Activated CD4-positive, alpha-beta T cell treated with anti-CD3 and anti-CD28 coated beads, Interleukin-2, amount 50 U/mL, for 48 hours (primary cell): Measurements from ENCODE around the gene KNDC1.
"Not testable (repeated sequence)": the region's sequence is repeated elsewhere in the genome, so short reads cannot be mapped to it uniquely, and the experiment has no call there.

Source experiments
- DNase-seq, 2 experiments: peaks; one replicate each; pipeline ENCODE4 v3.0.0-alpha.2; 2020

KNDC1 gene

DNA sequence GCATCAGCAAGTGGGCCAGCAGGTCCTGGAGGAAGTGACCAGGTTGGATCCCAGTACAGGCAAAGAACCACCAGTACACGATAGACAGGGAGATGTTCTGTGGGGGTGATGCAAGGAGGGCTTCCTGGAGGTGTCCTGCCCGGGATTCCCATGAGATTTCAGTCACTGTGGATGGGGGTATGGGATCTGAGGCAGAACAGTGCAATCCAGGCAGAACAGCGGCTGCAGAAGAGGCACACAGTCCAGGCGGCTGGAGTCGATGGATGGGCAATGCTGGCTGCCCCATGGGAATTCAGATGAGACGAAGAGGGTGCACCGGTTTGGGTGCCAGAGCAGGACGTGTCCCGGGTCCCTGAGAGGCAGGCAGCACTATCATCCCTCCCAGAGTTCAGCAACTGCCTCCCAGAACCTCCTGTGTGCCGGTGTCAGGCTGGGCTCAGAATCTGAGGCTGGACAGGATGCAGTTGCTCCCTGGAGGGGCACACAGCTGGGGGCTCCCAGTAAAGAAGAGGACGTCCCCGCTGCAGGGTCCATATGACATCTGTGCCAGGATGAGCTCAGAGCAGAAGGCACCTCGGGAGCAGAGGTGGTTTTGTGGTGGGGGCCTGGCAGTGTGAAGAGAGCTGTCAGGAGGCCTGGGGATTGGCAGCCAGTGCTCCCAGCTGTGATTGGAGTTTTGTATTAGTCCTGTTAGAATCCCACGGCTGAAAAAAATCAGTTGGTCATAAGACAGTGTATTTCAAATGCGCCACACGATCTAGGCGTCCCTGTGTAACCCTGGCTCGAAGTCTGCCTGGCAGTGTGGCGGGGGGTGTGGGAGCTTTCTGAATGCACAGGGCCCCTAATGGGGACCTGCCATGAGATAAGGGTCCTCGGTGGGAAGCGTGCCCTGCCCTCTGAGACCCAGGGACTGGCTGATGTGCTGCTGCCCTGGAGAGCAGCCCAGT lies 3.2 kb downstream of the KNDC1 start:
- DNase-seq, result no peak

DNA sequence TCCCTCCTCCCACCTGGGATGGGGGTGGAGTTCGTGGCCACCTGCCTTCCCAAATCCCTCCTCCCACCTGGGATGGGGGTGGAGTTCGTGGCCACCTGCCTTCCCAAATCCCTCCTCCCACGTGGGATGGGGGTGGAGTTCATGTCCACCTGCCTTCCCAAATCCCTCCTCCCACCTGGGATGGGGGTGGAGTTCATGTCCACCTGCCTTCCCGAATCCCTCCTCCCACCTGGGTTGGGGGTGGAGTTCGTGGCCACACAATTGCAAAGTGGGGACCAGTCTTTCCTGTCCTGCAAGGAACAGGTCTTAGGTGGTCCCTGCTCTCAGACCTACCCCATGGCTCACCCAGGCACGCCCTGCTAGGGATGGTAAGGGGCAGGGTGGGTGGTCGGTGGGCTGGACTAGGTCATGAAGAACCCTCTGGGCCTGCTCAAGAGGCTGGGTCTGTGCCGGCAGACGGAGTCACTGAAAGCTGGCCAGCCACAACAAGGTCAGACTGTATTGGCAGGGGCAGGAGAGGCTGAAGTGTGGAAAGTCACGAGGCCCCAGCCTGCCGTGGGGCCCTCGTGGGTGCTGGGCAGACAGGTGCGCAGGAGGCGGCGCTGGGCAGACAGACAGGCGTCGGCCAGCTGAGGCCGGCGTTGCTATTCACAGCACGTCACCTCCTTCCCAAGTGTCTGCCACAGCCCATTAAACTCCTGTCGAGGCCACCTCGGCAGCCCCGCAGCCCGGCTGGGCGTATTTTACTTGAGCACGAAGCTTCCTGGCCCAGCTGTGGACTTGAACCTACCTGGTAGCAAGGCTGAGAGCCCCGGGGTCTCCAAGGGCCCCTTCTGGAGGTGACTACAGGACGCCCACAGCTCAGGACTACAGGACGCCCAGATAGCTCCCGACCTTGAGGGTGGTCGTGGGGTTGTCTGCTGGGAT lies 4.1 kb downstream of the KNDC1 start:
- no peak for DNase-seq

DNA sequence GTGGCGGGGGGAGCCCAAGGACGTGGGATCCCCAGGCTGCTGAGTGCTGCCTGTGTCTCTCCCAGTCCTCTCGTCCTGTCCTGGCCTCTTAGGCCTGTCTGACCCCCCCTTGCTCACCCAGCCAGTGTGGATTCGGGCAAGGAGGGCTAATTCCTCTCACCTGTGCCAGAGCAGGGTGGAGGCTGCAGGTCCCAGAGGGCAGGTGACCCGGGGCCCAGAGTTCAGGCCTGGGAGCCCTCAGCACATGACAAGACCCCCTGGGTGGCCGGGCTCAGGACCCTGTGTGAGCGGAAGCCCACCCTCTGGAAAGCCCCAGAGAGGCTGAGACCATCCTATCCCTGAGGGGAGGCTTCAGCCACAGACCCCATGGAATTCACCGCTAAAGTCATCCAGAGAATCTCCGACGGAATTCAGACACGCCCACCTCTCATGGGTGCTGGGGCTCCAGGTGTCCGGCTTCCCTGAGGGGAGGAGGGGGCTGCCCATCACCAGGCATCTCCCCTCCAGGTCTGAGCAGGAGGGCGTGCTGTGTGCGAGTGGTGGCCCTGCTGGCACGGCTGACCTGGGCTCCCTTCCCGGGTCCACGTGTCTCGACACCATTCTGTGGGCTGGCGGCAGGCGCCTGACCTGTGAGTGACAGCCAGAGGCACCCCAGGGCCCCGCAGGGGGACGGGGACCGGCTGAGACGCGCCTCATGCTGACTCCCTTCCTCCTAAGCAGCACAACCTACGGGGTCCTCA lies 5.0 kb downstream of the KNDC1 start:
- no peak for DNase-seq

DNA sequence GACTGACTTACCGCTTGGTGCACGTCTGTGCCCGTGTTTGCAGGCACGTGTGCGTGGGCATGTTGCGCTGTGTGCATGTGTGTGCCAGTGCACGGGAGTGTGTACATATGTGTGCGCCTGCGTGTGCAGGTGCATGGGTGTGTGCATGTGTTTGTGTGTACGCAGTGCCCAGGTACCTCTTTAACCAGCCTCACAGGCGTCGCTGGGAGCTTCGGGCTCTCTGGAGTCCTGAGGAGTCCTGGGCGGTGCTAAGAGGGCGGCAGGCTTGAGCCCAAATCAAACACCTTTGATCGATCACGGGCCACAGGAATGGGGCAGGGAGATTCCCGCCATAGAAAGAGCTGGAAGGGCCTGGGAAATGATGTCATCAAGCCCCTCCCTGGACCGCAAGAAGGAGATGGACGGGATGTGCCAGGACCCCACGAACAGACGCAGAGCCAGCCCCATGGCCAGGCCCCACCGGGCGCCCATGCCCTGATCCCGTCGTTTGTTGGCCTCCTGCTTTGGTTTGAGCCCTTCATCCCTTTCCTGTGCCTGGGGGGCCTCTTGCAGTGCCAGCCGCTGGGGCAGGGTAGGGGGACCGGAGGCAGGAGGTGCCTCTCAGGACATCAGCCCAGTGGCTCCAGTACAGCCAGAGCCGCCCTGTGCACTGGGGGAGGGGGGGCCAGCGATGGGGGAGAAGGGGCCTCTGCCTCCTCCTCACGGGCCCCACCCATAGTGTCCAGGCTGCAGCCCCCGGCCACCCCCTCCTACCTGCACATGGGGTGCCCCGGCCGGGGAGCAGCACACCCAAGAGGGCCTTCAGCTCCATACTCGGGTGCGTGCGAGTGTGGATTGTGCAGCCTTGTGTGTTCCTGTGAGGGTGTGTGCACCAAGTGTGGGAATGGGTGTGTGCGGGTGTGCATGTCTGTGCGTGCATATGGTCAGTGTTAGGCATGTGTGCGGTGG lies 5.8 kb downstream of the KNDC1 start:
- DNase-seq, result no peak

DNA sequence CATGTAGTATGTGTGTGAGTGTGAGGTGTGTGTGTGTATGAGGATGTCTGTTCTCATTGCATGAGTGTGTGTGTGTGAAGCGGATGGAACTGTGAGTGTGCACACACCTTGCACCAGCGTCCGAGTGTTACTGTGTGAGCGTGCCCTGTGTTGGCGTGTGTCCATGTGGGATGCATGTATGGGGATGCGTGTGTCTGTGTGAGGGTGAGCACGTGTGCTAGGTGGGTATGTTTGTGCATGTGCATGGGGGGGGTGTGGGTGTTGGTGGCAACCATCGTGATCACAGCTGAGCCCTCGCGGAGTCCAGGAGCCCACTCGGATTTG lies 6.4 kb downstream of the KNDC1 start:
- DNase-seq, result no peak

DNA sequence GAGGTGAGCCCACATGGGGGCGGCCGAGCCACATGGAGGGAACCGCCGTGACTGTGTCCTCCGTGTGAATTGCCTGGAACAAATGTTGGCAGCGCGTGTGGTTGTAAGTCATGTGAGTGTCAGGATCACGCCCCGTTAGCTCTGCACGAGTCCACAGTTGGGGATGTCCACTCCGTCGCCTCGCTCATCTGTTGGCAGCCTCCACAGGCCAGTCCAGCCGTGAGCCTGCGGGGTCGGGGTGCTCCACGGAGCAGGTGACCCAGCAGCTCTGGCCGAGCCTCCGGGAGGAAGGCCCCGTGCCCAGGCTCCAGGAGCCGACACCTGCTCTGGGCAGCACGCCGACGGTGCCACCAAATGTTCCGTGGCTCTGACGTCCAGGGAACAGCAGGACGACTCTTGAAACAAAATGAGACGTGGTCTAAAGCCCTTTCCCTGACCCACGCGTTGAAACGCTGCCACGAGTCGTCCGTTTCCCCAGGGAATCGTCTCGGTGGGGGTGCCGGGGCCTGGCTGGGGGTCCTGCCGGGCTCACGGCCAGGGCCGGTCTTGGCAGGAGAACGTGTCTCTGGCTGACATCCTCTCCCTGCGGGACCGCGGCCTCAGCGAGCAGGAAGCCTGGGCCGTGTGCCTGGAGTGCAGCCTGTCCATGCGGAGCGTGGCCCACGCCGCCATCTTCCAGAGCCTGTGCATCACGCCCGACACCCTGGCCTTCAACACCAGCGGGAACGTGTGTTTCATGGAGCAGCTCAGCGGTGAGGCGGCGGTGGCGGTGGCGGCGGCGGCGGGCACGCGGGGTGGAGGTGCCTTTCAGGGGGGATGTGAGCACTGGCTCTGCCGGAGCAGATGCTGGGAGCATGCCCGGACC lies 7.0 kb downstream of the KNDC1 start:
- DNase-seq, result no peak

DNA sequence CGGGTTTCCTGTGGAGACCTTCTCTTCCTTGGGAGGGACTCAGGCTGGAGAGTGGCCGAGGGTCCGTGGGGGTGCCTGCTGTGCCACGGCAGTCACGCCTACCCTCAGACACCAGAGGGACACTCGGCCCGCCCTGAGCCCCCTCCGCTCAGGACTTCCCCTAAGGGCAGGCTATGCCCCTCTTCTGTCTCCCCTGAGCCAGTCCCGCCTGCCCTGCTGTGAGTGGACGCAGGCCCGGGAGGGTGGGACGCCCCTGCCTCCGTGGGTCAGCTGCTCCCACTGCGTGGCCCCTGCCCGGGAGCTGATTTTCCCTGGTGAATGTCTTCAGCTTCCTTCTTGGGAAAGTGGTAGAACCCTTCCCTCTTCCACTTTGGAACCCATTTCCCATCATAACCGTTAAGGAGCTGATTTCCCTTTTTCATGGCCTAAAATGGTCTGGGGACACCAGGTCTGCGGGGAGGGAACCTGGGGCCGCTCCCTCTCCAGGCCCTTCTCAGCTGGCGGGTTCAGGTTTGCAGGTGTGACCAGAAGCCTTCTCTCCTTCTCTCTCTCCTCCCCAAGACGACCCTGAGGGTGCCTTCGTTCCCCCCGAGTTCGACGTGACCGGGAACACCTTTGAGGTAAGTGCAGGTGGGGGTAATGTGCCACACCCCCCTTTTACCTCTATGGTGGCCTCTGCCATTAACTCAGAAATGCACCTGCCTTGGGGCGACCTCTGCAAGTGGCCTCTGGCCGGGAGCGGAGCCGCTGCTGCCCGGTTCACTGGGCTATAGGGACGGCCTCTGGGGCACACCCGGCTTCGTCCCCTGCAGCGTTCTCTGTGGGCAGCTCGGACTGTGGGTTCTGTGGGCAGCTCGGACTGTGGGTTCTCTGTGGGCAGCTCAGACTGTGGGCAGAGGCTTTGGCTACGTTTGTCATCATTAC lies 7.9 kb downstream of the KNDC1 start:
- no peak for DNase-seq

DNA sequence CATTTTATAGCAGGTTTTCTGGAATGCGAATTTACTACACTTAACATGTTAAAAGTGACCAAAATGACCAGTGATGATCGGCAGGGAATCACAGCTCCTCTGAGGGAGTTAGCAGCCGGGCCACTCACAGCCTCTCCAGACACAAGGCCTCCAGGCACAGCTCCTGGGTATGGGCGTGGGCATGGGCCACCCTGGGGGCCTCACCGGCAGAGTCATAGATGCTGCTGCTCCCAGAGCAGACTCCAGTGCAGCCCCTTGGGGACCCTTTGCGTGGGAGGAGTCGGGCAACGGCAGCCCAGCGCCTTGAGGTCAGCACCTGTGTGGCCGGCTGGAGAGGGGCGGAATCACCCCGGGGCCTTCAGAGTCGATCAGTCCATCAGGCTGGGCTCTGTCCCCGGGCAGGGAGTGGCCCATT lies 8.6 kb downstream of the KNDC1 start:
- no peak for DNase-seq

DNA sequence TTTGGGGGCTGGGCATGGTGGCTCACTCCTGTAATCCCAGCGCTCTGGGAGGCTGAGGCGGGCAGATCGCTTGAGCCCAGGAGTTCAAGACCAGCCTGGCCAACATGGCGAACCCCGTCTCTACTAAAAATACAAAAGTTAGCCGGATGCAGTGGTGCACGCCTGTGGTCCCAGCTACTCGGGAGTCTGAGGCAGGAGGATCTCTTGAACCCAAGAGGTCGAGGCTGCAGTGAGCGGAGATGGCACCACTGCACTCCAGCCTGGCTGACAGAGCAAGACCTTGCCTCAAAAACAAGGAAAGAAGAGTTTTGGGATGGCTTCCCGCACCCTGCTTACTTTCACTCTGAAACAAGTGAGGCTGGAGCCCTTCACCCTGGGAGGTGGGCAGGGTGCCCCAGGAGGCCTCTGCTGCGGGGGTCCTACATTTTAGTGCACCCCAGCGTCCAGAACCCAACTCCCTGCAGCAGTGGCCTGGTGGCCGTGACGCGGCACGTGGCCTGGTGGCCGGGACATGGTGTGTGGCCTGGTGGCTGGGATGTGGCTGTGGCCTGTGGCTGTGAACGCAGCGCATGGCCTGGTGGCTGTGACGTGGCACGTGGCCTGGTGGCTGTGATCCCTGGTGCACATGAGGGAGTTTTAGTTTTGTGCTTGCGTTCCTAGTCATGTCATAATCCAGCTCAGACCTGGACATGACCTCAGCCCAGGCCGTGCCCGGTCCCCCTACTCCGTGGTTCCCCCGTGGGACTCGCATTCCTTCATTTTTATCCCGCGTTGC lies 9.3 kb downstream of the KNDC1 start:
- DNase-seq, result no peak

DNA sequence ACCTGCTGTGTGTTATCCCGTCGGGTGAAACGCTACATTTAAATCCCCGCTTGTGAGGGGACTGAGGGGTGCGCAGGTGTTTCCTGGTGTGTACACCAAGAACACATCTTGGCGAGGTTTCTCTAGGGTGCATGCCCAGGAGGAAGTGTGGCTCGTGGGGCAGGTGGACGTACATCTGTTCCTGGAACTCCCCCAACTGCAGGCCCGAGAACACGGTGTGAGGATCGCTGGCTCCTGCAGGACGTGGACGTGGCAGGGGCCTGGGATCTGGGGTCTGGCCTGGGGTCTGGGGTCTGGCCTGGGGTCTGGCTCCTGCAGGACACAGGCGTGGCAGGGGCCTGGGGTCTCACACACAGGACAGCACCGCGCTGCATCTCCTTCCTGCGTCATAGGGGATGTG lies 10.1 kb downstream of the KNDC1 start:
- DNase-seq, result no peak

DNA sequence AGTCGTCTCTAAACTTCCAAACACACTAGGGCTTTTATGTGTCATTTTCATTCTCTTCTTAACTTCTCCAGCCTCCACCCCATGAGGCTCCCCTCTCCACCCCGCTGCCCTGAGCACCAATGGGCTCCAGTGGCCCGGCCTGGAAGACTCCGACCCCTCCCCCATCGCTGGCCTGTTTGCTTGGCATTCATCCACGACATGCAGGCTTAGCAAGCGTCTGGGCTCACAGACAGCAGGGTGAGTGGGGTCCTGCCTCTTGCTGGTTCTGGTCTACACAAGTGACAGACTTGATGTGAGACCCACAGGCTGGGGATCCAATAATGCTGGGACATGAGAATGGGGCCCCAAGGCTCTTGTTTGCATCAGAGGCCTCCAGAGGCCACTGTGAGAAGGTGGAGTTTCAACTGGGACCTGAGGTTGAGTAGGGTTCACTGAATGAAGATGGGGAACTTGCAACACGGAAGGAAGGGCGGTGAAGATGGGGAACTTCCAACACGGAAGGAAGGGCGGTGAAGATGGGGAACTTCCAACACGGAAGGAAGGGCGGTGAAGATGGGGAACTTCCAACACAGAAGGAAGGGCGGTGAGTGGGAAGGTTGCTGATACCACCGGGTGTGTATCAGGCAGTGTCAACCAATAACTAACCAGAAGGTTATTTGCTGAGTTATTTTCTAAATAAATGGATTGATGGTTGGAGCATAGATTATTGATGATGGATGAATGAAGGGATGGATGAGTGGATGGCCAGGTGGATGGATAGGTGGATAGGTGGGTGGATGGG lies 14.0 kb downstream of the KNDC1 start:
- DNase-seq, result no peak

DNA sequence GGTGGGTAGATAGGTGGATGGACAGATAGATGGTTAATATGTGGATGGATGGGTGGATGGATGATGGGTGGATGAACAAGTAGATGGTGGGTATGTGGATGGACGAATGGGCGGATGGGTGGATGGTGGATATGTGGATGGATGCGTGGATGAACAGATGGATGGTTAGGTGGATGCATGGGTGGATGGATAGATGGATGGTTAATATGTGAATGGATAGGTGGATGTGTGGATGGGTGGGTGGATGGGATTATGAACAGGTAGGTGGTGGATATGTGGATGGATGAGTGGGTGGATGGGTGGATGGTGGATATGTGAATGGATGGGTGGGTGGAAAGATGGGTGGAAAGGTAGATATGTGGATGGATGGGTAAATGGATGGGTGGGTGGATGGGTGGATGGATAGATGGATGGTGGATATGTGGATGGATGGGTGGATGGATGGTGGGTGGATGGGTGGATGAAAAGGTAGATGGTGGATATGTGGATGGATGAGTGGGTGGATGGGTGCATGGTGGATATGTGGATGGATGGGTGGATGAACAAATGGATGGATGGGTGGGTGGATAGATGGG lies 14.8 kb downstream of the KNDC1 start:
- no peak for DNase-seq

DNA sequence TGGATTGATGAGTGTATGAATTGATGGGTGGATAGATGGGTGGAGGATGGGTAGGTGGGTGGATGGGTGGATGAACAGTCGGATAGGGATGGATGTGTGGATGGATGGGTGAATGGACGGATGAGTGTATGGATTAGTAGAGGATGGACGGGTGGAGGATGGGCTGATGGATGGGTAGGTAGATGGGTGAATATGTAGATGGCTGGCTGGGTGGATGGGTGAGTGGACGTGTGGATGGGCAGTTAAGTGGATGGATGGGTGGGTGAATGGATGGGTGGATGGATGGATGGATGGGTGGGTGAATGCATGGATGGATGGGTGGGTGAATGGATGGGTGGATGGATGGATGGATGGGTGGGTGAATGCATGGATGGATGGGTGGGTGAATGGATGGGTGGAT lies 15.6 kb downstream of the KNDC1 start:
- not testable (repeated sequence) for DNase-seq

DNA sequence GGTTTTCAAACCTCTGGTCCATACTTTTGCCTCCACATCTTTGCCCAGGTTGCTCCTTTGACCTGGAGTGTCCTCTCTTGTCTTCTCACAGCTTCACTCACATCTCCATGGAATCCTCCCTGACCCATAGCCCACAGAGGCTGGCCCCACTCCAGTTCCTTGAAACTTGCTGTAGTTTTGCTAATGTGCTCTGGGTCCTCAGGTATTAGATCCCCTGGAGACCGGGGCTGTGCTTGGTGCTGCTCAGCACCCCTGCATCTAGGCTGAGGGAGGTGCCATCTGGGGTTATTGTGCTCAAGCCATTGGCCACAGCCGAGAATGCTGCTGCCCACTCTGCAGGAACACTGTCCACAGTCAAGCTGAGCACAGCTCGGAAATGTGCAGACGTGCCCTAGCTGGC lies 16.5 kb downstream of the KNDC1 start:
- DNase-seq, result no peak

DNA sequence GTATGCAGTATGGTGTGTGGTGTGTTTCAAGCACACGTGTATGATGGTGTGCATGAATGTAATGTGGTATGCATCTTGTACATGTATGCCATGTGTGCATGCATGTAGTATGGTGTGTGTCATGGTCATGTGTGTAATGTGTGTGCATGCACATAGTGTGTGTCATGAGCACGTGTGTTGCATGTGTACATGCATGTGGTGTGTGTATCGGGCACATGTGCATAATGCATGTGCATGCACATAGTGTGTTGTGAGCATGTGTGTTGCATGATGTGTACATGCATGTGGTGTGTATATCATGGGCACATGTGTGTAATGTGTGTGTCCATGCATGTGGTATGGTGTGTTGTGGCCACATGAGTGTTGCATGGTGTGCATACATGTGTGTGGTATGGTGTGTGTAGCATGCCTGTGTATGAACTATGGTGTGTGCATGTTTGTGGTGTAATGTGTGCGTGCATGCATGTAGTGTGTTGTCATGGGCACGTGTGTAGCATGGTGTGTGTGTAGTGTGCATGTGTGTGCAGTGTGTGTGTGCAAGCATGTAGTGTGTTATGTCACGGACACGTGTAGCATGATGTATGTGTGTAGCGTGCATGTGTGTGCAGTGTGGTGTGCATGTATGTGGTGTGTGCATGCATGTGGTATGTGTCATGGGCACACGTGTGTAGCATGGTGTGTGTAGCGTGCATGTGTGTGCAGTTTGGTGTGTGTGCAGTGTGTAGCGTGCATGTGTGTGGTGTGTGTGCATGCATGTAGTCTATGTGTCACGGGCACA lies 17.6 kb downstream of the KNDC1 start:
- DNase-seq, result no peak

DNA sequence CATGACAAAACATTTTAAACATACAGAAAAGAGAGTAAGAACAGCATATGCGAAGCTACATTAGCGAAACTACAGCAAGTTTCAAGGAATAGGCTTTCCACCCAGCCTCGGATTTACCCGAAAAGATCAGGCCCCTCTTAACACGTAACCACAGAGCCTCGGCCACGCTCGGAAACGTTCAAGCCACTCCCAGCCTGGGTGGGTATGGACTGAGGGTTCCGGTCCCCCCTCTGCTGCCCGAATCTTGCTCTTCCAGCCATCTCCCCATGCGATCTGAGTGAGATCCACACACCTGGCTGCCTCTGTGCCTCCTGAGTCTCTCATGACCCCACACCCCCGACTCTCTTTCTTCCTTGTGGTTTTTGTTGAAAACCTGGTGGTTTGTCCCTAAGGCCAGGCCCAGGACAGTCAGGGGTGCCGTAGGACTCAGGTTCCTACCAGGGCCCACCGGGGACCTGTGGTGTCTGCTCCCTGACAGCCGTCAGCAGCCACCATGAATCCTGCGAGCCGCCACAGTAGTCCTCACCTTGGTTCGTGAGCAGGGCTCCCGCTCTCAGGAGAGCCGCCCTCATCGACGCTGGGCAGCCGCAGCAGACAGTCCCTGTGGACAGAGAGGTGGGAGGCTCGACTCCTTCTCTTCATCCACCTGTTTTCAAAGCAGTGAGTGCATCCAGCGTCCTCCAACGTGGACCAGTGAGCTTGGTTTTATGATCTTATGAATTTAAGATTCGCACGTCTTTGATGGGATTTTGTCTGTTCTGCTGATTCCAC lies 18.5 kb downstream of the KNDC1 start:
- no peak for DNase-seq
